ENCODE measurements around the gene HSPG2. TPM values are rescaled to one million over a fixed set of nuclear protein-coding genes. Genes with fewer than 3 reads are reported as not detected.

HSPG2 gene
- total RNA-seq, 2 experiments from 2014 or later, result 1.6 to 4.7 TPM

GRCh38 chr1:21914880-21915640 is 22.1 kb downstream of the HSPG2 start:
- H3K9me3 ChIP-seq (ENCODE audit: low read length), result no peaks in the 10 kb centered on the region
- no peaks in the 10 kb centered on the region for H3K4me1 ChIP-seq (ENCODE audit: insufficient read depth, low read length, poor library complexity, severe bottlenecking)
- ChIA-PET CTCF (ENCODE audit: unreplicated experiment) (no interaction called here), POLR2A (interaction anchor here (0.7 kb wide), 1 partner anchor 38 kb away, joined by 6 read pairs; no protein-coding TSS in a partner anchor)
- BruUV-seq (replicated peaks), result no TSS peak
- no peak overlapping the region for H3K4me3 ChIP-seq (ENCODE audit: low read depth, low read length, poor library complexity, severe bottlenecking)
- H3K79me2 ChIP-seq (ENCODE audit: insufficient read depth, low read depth, low read length), result no peaks in the 10 kb centered on the region
- no peak overlapping the region for H3K27ac ChIP-seq (ENCODE audit: low read depth, low read length, poor library complexity, severe bottlenecking)
- intact Hi-C loops (cut with micrococcal nuclease; ENCODE audit: unreplicated experiment), result no loop called here
- TF ChIP-seq, protein P1, sequence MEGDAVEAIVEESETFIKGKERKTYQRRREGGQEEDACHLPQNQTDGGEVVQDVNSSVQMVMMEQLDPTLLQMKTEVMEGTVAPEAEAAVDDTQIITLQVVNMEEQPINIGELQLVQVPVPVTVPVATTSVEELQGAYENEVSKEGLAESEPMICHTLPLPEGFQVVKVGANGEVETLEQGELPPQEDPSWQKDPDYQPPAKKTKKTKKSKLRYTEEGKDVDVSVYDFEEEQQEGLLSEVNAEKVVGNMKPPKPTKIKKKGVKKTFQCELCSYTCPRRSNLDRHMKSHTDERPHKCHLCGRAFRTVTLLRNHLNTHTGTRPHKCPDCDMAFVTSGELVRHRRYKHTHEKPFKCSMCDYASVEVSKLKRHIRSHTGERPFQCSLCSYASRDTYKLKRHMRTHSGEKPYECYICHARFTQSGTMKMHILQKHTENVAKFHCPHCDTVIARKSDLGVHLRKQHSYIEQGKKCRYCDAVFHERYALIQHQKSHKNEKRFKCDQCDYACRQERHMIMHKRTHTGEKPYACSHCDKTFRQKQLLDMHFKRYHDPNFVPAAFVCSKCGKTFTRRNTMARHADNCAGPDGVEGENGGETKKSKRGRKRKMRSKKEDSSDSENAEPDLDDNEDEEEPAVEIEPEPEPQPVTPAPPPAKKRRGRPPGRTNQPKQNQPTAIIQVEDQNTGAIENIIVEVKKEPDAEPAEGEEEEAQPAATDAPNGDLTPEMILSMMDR (conservative IDR thresholded peaks at IDR 0.05; ENCODE audit: low read length), result no peak
- no peak for TF ChIP-seq EZH2phosphoT487 (IDR thresholded peaks at IDR 0.05; ENCODE audit: borderline replicate concordance, low read depth, low read length)
- H2AFZ ChIP-seq (ENCODE audit: low read length), result no peak overlapping the region
- no peak overlapping the region for H3K4me2 ChIP-seq (ENCODE audit: low read length)
- H4K20me1 ChIP-seq (ENCODE audit: insufficient read depth, low read length), result no peaks in the 10 kb centered on the region
- DNase-seq (ENCODE audit: low spot score), result no peak
- no peaks in the 10 kb centered on the region for H3K9me2 ChIP-seq (ENCODE audit: insufficient read depth, low read length)
- H3K36me3 ChIP-seq (ENCODE audit: insufficient read depth, low read length), result no peaks in the 10 kb centered on the region

- no TSS peak for BruUV-seq (replicated peaks)
- Histone ChIP-seq H4K20me1 (ENCODE audit: insufficient read depth, low read length) (no peaks in the 10 kb centered on the region), H3K27ac (ENCODE audit: low read depth, low read length, poor library complexity, severe bottlenecking) (no peak overlapping the region), H3K9me2 (ENCODE audit: insufficient read depth, low read length) (no peaks in the 10 kb centered on the region), H3K36me3 (ENCODE audit: insufficient read depth, low read length) (no peaks in the 10 kb centered on the region), H3K4me3 (ENCODE audit: low read depth, low read length, poor library complexity, severe bottlenecking) (no peak overlapping the region), H3K4me2 (ENCODE audit: low read length) (no peak overlapping the region), H3K9me3 (ENCODE audit: low read length) (no peaks in the 10 kb centered on the region), H2AFZ (ENCODE audit: low read length) (no peak overlapping the region), H3K4me1 (ENCODE audit: insufficient read depth, low read length, poor library complexity, severe bottlenecking) (no peaks in the 10 kb centered on the region), H3K79me2 (ENCODE audit: insufficient read depth, low read depth, low read length) (no peaks in the 10 kb centered on the region)
- no peak for DNase-seq (ENCODE audit: low spot score)
- POLR2A ChIA-PET, result no interaction called here
- TF ChIP-seq EZH2phosphoT487 (IDR thresholded peaks at IDR 0.05; ENCODE audit: borderline replicate concordance, low read depth, low read length), result no peak
- TF ChIP-seq, protein P1 (conservative IDR thresholded peaks at IDR 0.05; ENCODE audit: low read length), result no peak
- CTCF ChIA-PET (ENCODE audit: unreplicated experiment), result no interaction called here
- intact Hi-C loops (cut with micrococcal nuclease; ENCODE audit: unreplicated experiment), result no loop called here
Observed at GRCh38 chr1:21914450-21914849, 22.7 kb downstream of the HSPG2 start.

- H3K36me3 ChIP-seq (ENCODE audit: insufficient read depth, low read length), result no peaks in the 10 kb centered on the region
- no peak for DNase-seq (ENCODE audit: low spot score)
- no peaks in the 10 kb centered on the region for H3K9me2 ChIP-seq (ENCODE audit: insufficient read depth, low read length)
- BruUV-seq (replicated peaks), result no TSS peak
- no peak overlapping the region for H2AFZ ChIP-seq (ENCODE audit: low read length)
- CTCF ChIA-PET (ENCODE audit: unreplicated experiment), result no interaction called here
- intact Hi-C loops (cut with micrococcal nuclease; ENCODE audit: unreplicated experiment), result no loop called here
- no peaks in the 10 kb centered on the region for H3K9me3 ChIP-seq (ENCODE audit: low read length)
- TF ChIP-seq EZH2phosphoT487 (IDR thresholded peaks at IDR 0.05; ENCODE audit: borderline replicate concordance, low read depth, low read length), result no peak
- TF ChIP-seq, protein P1 (conservative IDR thresholded peaks at IDR 0.05; ENCODE audit: low read length), result no peak
- H4K20me1 ChIP-seq (ENCODE audit: insufficient read depth, low read length), result no peaks in the 10 kb centered on the region
- POLR2A ChIA-PET, result no interaction called here
- no peak overlapping the region for H3K4me3 ChIP-seq (ENCODE audit: low read depth, low read length, poor library complexity, severe bottlenecking)
- no peaks in the 10 kb centered on the region for H3K4me1 ChIP-seq (ENCODE audit: insufficient read depth, low read length, poor library complexity, severe bottlenecking)
- no peak overlapping the region for H3K4me2 ChIP-seq (ENCODE audit: low read length)
- no peak overlapping the region for H3K27ac ChIP-seq (ENCODE audit: low read depth, low read length, poor library complexity, severe bottlenecking)
- no peaks in the 10 kb centered on the region for H3K79me2 ChIP-seq (ENCODE audit: insufficient read depth, low read depth, low read length)
Observed at GRCh38 chr1:21913763-21914162, 23.3 kb downstream of the HSPG2 start.
